H9 (cell line): ENCODE measurements around the gene MAP1B. TPM values are rescaled to one million over a fixed set of nuclear protein-coding genes. Genes with fewer than 3 reads are reported as not detected.

Experiments used
- DNase-seq: peaks from one replicate; pipeline ENCODE4 v3.0.0-alpha.2; 2017
- H2AFZ ChIP-seq: one replicate; pipeline ENCODE4 v1.6.1; 2013; ENCODE audit warnings: mild to moderate bottlenecking, low read length, control low read depth, moderate library complexity
- H2AK5ac ChIP-seq: 2 replicates; pipeline ENCODE4 v1.6.1; 2013; ENCODE audit warnings: low read length, control low read depth, mixed read lengths; ENCODE audit not compliant: insufficient read length
- H2BK120ac ChIP-seq: one replicate; pipeline ENCODE4 v1.6.1; 2013; ENCODE audit warnings: low read depth, mild to moderate bottlenecking, low read length, control low read depth, inconsistent platforms; ENCODE audit not compliant: poor library complexity, severe bottlenecking
- H2BK12ac ChIP-seq: 2 replicates; pipeline ENCODE4 v1.6.1; 2013; ENCODE audit warnings: low read length, control low read depth, mixed read lengths, low read depth; ENCODE audit not compliant: insufficient read length
- H2BK15ac ChIP-seq: 2 replicates; pipeline ENCODE4 v1.6.1; 2013; ENCODE audit warnings: low read depth, low read length, control low read depth
- H2BK20ac ChIP-seq: one replicate; pipeline ENCODE4 v1.6.1; 2013; ENCODE audit warnings: low read depth, mild to moderate bottlenecking, low read length, control low read depth, inconsistent platforms; ENCODE audit not compliant: poor library complexity, severe bottlenecking
- H2BK5ac ChIP-seq: 2 replicates; pipeline ENCODE4 v1.6.1; 2013; ENCODE audit warnings: low read length, control low read depth, mixed read lengths; ENCODE audit not compliant: insufficient read length
- H3K14ac ChIP-seq: 2 replicates; pipeline ENCODE4 v1.6.1; 2013; ENCODE audit warnings: low read length, control low read depth; ENCODE audit not compliant: insufficient read depth
- H3K18ac ChIP-seq: 2 replicates; pipeline ENCODE4 v1.6.1; 2013; ENCODE audit warnings: low read depth, mild to moderate bottlenecking, mixed read lengths, low read length, control low read depth; ENCODE audit not compliant: insufficient read length
- H3K23ac ChIP-seq: 2 replicates; pipeline ENCODE4 v1.6.1; 2013; ENCODE audit warnings: low read length, control low read depth, mixed read lengths, low read depth; ENCODE audit not compliant: insufficient read length
- H3K23me2 ChIP-seq: 2 replicates; pipeline ENCODE4 v1.6.1; 2013; ENCODE audit warnings: low read depth, mild to moderate bottlenecking, mixed read lengths, low read length, control low read depth; ENCODE audit not compliant: insufficient read length, poor library complexity, severe bottlenecking
- H3K27ac ChIP-seq: 2 replicates; pipeline ENCODE4 v1.5.1; 2013; ENCODE audit warnings: low read length, control low read depth, mixed read lengths, low read depth; ENCODE audit not compliant: insufficient read length
- H3K27me3 ChIP-seq: 2 replicates; pipeline ENCODE4 v1.6.1; 2013; ENCODE audit warnings: low read length, control low read depth, inconsistent platforms; ENCODE audit not compliant: insufficient read depth
- H3K4ac ChIP-seq: 2 replicates; pipeline ENCODE4 v1.6.1; 2013; ENCODE audit warnings: low read depth, mild to moderate bottlenecking, control low read depth, inconsistent platforms, low read length, moderate library complexity
- H3K4me1 ChIP-seq: 2 replicates; pipeline ENCODE4 v1.6.1; 2013; ENCODE audit warnings: low read length, control low read depth, inconsistent platforms; ENCODE audit not compliant: insufficient read depth
- H3K4me2 ChIP-seq: 2 replicates; pipeline ENCODE4 v1.6.1; 2013; ENCODE audit warnings: low read length, control low read depth, mixed read lengths; ENCODE audit not compliant: insufficient read length, insufficient read depth
- H3K56ac ChIP-seq: 2 replicates; pipeline ENCODE4 v1.6.1; 2013; ENCODE audit warnings: low read depth, mild to moderate bottlenecking, mixed read lengths, low read length, control low read depth; ENCODE audit not compliant: insufficient read length
- H3K79me1 ChIP-seq: 2 replicates; pipeline ENCODE4 v1.6.1; 2013; ENCODE audit warnings: low read depth, mild to moderate bottlenecking, moderate library complexity, low read length, control low read depth, inconsistent platforms; ENCODE audit not compliant: insufficient read depth, poor library complexity, severe bottlenecking
- H3K79me2 ChIP-seq: 2 replicates; pipeline ENCODE4 v1.6.1; 2013; ENCODE audit warnings: low read length, control low read depth, inconsistent platforms; ENCODE audit not compliant: insufficient read depth
- H3K9ac ChIP-seq: 2 replicates; pipeline ENCODE4 v1.6.1; 2013; ENCODE audit warnings: low read length, control low read depth, mixed read lengths; ENCODE audit not compliant: insufficient read length; ENCODE audit errors: extremely low read depth
- H3K9me3 ChIP-seq: one replicate; pipeline ENCODE4 v1.6.1; 2013; ENCODE audit warnings: low read depth, low read length, inconsistent platforms; ENCODE audit not compliant: control insufficient read depth
- H3T11ph ChIP-seq: one replicate; pipeline ENCODE4 v1.6.1; 2013; ENCODE audit warnings: mild to moderate bottlenecking, low read length, control low read depth, inconsistent platforms
- H4K20me1 ChIP-seq: one replicate; pipeline ENCODE4 v1.6.1; 2013; ENCODE audit not compliant: control insufficient read depth, insufficient read length, insufficient read depth
- H4K5ac ChIP-seq: 2 replicates; pipeline ENCODE4 v1.6.1; 2013; ENCODE audit warnings: low read depth, mild to moderate bottlenecking, mixed read lengths, low read length, control low read depth; ENCODE audit not compliant: insufficient read length
- H4K8ac ChIP-seq: replicated peaks from 2 replicates; pipeline ENCODE4 v1.6.1; 2013; ENCODE audit warnings: low read length, control low read depth, mixed read lengths, low read depth; ENCODE audit not compliant: insufficient read length
- H4K91ac ChIP-seq: 2 replicates; pipeline ENCODE4 v1.6.1; 2013; ENCODE audit warnings: low read depth, mild to moderate bottlenecking, moderate library complexity, mixed read lengths, low read length, control low read depth; ENCODE audit not compliant: insufficient read length
- H3K27ac Mint-ChIP-seq, 3 experiments: 2 replicates in 2 of 3; 3 replicates in 1 of 3; pipeline ENCODE4 v1.8.0; 2020 to 2021; ENCODE audit warnings: mixed read lengths in 3 of 3, mild to moderate bottlenecking in 1 of 3, moderate library complexity in 1 of 3
- H3K27me3 Mint-ChIP-seq: 2 replicates; pipeline ENCODE4 v1.8.0; 2021; ENCODE audit warnings: low read depth, mild to moderate bottlenecking, moderate library complexity, mixed read lengths
- H3K36me3 Mint-ChIP-seq, 3 experiments: 2 replicates in 2 of 3; 3 replicates in 1 of 3; pipeline ENCODE4 v1.8.0; 2020 to 2021; ENCODE audit warnings: low read depth in 3 of 3, mixed read lengths in 3 of 3; ENCODE audit not compliant: insufficient read depth in 1 of 3
- H3K4me1 Mint-ChIP-seq, 2 experiments: 2 replicates each; pipeline ENCODE4 v1.8.0; 2020; ENCODE audit warnings: mixed read lengths in 2 of 2
- H3K4me3 Mint-ChIP-seq, 2 experiments: 2 replicates in 1 of 2; 3 replicates in 1 of 2; pipeline ENCODE4 v1.8.0; 2020 to 2021; ENCODE audit warnings: mild to moderate bottlenecking in 2 of 2, mixed read lengths in 2 of 2, moderate library complexity in 1 of 2
- H3K9me3 Mint-ChIP-seq, 2 experiments: 2 replicates in 1 of 2; 3 replicates in 1 of 2; pipeline ENCODE4 v1.8.0; 2020; ENCODE audit warnings: mild to moderate bottlenecking in 2 of 2, mixed read lengths in 2 of 2, moderate library complexity in 1 of 2
- WGBS: extraction: QIAGEN DNeasy Blood & Tissue Kit; methylation state at CpG from one replicate; pipeline ENCODE4 v1.1.7; 2013; ENCODE audit warnings: missing lambda C conversion rate, low lambda C conversion rate, mixed read lengths; ENCODE audit not compliant: insufficient read length; ENCODE audit errors: extremely low coverage; 5-methylcytosine and 5-hydroxymethylcytosine counted together
- total RNA-seq: library from RNA; stranded (reverse); gene quantifications from 2 replicates; pipeline ENCODE4 v1.2.1, GENCODE V29; 2021
- TF ChIP-seq, protein P1 (sequence below): fragments of 200-600 bp; sonication (generic); conservative IDR thresholded peaks from 3 replicates; pipeline ENCODE4 v1.8.0; 2021; ENCODE audit warnings: antibody characterized with exemption, mild to moderate bottlenecking

MAP1B gene
- total RNA-seq, 1 experiment from 2014 or later = 67.5 TPM

DNA sequence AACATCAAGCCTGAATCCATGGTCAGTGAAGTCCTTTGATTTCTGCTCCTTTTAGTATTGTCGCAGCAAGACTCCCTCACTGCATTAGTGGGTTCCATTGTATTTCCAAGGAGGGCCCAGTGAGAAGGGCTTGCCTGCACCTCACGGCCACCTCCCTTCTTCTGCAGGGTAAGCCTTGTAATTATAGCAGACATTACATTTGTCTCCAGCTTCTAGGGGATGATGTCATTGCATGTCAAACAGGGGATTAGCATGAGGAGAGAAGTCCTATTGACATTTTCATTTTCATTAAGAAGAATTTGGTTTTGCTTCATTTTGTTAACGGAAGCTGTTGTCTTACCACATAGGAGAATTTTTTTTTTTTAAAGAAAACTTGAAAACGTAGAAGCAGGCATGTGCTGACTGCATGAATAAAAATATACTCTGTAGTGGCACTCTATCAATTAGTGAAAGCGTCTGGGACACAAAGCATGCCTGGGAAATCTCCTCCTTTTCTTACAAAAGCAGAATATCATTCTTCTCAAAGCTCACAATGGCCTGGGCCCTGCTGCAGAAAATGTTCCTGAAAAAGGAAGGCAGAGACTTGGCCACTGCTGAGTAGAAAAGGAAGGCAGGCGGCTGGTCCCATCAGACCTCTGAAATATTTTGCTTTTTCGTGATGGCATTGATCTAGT, 27.1 kb downstream of the MAP1B start:
- DNase-seq = no peak
- Histone ChIP-seq H3K9ac (no peak overlapping the region), H2BK15ac (no peak overlapping the region), H2BK120ac (no peak overlapping the region), H3K18ac (no peak overlapping the region), H3K4me2 (no peak overlapping the region), H2AFZ (no peak overlapping the region), H3K27ac (no peak overlapping the region), H2BK5ac (no peak overlapping the region), H3K56ac (no peak overlapping the region), H3K23ac (no peak overlapping the region), H2BK20ac (no peak overlapping the region), H4K8ac (no peak overlapping the region), H2AK5ac (no peak overlapping the region), H3K27me3 (no peaks in the 10 kb centered on the region), H3K14ac (no peak overlapping the region), H4K20me1 (no peaks in the 10 kb centered on the region), H4K5ac (no peak overlapping the region), H3K79me2 (peaks cover 5% of the 10 kb centered on the region; the same call in 1 of the 2 replicates), H3K9me3 (no peaks in the 10 kb centered on the region), H3K23me2 (no peaks in the 10 kb centered on the region), H2BK12ac (no peak overlapping the region), H3K4ac (no peak overlapping the region), H4K91ac (no peak overlapping the region), H3K4me1 (peaks cover 6% of the 10 kb centered on the region; the same call in 1 of the 2 replicates), H3T11ph (no peak overlapping the region), H3K79me1 (peaks cover 6% of the 10 kb centered on the region)
- Mint-ChIP-seq H3K4me1 (peaks cover 17 to 23% of the 10 kb centered on the region in 2 experiments), H3K9me3 (no peaks in the 10 kb centered on the region), H3K27me3 (no peaks in the 10 kb centered on the region), H3K27ac (peak overlapping the region; percentile 14 to 80 (median 54); a peak in 3 of 7 replicates), H3K36me3 (peaks cover under 1 to 5% (median 2%) of the 10 kb centered on the region in 3 experiments; a peak in 5 of 7 replicates), H3K4me3 (no peak overlapping the region)
- no CpG with 5 or more reads among the region's 7 CpGs for WGBS
- TF ChIP-seq, protein P1, sequence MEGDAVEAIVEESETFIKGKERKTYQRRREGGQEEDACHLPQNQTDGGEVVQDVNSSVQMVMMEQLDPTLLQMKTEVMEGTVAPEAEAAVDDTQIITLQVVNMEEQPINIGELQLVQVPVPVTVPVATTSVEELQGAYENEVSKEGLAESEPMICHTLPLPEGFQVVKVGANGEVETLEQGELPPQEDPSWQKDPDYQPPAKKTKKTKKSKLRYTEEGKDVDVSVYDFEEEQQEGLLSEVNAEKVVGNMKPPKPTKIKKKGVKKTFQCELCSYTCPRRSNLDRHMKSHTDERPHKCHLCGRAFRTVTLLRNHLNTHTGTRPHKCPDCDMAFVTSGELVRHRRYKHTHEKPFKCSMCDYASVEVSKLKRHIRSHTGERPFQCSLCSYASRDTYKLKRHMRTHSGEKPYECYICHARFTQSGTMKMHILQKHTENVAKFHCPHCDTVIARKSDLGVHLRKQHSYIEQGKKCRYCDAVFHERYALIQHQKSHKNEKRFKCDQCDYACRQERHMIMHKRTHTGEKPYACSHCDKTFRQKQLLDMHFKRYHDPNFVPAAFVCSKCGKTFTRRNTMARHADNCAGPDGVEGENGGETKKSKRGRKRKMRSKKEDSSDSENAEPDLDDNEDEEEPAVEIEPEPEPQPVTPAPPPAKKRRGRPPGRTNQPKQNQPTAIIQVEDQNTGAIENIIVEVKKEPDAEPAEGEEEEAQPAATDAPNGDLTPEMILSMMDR = no peak
